ENCODE measurements around the gene TBCK. TPM values are rescaled to one million over a fixed set of nuclear protein-coding genes. Genes with fewer than 3 reads are reported as not detected.
A peak's percentile ranks its signal among the peaks of the same experiment; 100 is the strongest.

The TBCK gene
- total RNA-seq, 1 experiment from 2014 or later: 25.5 TPM

DNA sequence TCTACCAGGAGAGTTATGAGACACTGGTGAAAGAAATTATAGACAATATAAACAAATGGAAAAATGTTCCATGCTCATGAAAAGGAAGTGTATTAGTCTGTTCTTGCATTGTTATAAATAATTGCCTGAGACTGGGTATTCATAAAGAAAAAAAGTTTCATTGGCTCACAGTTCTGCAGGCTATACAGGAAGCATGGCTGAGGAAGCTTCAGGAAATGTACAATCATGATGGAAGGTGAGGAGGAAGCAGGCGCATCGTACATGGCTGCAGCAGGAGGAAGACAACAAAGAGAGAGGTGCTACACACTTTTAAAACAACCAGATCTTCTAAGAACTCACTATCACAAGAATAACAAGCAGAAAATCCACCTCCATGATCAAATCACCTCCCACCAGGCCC, 236.4 kb downstream of the TBCK start:
- BruUV-seq (replicated peaks): no TSS peak
- ChIA-PET POLR2A (ENCODE audit: low non-redundant PET) (no interaction called here), CTCF (no interaction called here)
- peaks cover 4% of the 10 kb centered on the region for H3K9me3 ChIP-seq (ENCODE audit: low read depth, low read length, poor library complexity, severe bottlenecking)
- H3K27ac ChIP-seq (ENCODE audit: low read depth, low read length, poor library complexity, severe bottlenecking): no peak overlapping the region
- no peak for DNase-seq (ENCODE audit: low spot score)
- intact Hi-C loops (cut with micrococcal nuclease; ENCODE audit: unreplicated experiment): no loop called here
- TF ChIP-seq, protein P1, sequence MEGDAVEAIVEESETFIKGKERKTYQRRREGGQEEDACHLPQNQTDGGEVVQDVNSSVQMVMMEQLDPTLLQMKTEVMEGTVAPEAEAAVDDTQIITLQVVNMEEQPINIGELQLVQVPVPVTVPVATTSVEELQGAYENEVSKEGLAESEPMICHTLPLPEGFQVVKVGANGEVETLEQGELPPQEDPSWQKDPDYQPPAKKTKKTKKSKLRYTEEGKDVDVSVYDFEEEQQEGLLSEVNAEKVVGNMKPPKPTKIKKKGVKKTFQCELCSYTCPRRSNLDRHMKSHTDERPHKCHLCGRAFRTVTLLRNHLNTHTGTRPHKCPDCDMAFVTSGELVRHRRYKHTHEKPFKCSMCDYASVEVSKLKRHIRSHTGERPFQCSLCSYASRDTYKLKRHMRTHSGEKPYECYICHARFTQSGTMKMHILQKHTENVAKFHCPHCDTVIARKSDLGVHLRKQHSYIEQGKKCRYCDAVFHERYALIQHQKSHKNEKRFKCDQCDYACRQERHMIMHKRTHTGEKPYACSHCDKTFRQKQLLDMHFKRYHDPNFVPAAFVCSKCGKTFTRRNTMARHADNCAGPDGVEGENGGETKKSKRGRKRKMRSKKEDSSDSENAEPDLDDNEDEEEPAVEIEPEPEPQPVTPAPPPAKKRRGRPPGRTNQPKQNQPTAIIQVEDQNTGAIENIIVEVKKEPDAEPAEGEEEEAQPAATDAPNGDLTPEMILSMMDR (conservative IDR thresholded peaks at IDR 0.05; ENCODE audit: low read depth, low read length): no peak
- TF ChIP-seq EZH2 (IDR thresholded peaks at IDR 0.05; ENCODE audit: borderline replicate concordance, low read depth, low read length, poor library complexity, severe bottlenecking): no peak
- H3K36me3 ChIP-seq (ENCODE audit: insufficient read depth, low read length, poor library complexity, severe bottlenecking): no peaks in the 10 kb centered on the region
- H3K4me1 ChIP-seq (ENCODE audit: insufficient read depth, low read length, poor library complexity, severe bottlenecking): no peaks in the 10 kb centered on the region
- no peaks in the 10 kb centered on the region for H3K27me3 ChIP-seq (replicated peaks; ENCODE audit: insufficient read depth, low read depth, low read length, poor library complexity)
- H3K4me3 ChIP-seq (ENCODE audit: low read depth, low read length, poor library complexity, severe bottlenecking): no peak overlapping the region

- BruUV-seq (replicated peaks): no TSS peak
- CTCF ChIA-PET: interaction anchor here (1.5 kb wide), 1 partner anchor 350 kb away, joined by 3 read pairs; no protein-coding TSS in a partner anchor
- H3K27ac ChIP-seq (ENCODE audit: low read depth, low read length, poor library complexity, severe bottlenecking): peak overlapping the region; percentile 64
- TF ChIP-seq, protein P1 (conservative IDR thresholded peaks at IDR 0.05; ENCODE audit: low read depth, low read length): no peak
- TF ChIP-seq EZH2 (IDR thresholded peaks at IDR 0.05; ENCODE audit: borderline replicate concordance, low read depth, low read length, poor library complexity, severe bottlenecking): no peak
- DNase-seq (ENCODE audit: low spot score): no peak
- no peaks in the 10 kb centered on the region for H3K9me3 ChIP-seq (ENCODE audit: low read depth, low read length, poor library complexity, severe bottlenecking)
- intact Hi-C loops (cut with micrococcal nuclease; ENCODE audit: unreplicated experiment): no loop called here
- no peaks in the 10 kb centered on the region for H3K36me3 ChIP-seq (ENCODE audit: insufficient read depth, low read length, poor library complexity, severe bottlenecking)
- peaks cover 26% of the 10 kb centered on the region for H3K4me1 ChIP-seq (ENCODE audit: insufficient read depth, low read length, poor library complexity, severe bottlenecking)
- POLR2A ChIA-PET (ENCODE audit: low non-redundant PET): no interaction called here
- no peak overlapping the region for H3K4me3 ChIP-seq (ENCODE audit: low read depth, low read length, poor library complexity, severe bottlenecking)
- H3K27me3 ChIP-seq (replicated peaks; ENCODE audit: insufficient read depth, low read depth, low read length, poor library complexity): no peaks in the 10 kb centered on the region
Measured at GRCh38 chr4:106065018-106065417, 251.0 kb downstream of the TBCK start.

DNA sequence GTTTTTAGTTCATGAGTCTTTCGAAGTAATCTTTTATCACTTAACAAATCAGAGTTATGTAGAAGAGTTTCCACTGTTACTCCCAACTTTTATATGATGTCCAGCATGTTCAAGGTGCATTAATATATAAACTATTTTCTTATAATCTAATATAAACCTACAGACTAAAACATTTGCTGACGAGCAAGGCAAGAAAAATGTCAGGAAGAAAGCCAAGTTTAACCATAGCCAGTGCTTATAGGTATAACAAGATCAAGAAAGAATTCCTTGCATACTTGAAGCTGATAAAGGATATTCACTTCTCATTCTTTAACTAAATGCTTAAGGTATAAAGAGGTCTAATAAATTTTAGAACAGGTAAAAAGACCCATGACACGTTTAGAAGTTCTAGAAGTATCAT, 253.0 kb downstream of the TBCK start:
- TF ChIP-seq EZH2 (IDR thresholded peaks at IDR 0.05; ENCODE audit: borderline replicate concordance, low read depth, low read length, poor library complexity, severe bottlenecking): no peak
- TF ChIP-seq, protein P1 (conservative IDR thresholded peaks at IDR 0.05; ENCODE audit: low read depth, low read length): no peak
- Histone ChIP-seq H3K4me3 (ENCODE audit: low read depth, low read length, poor library complexity, severe bottlenecking) (no peak overlapping the region), H3K27me3 (replicated peaks; ENCODE audit: insufficient read depth, low read depth, low read length, poor library complexity) (no peaks in the 10 kb centered on the region), H3K4me1 (ENCODE audit: insufficient read depth, low read length, poor library complexity, severe bottlenecking) (peaks cover 26% of the 10 kb centered on the region), H3K9me3 (ENCODE audit: low read depth, low read length, poor library complexity, severe bottlenecking) (no peaks in the 10 kb centered on the region), H3K27ac (ENCODE audit: low read depth, low read length, poor library complexity, severe bottlenecking) (no peak overlapping the region), H3K36me3 (ENCODE audit: insufficient read depth, low read length, poor library complexity, severe bottlenecking) (no peaks in the 10 kb centered on the region)
- intact Hi-C loops (cut with micrococcal nuclease; ENCODE audit: unreplicated experiment): no loop called here
- ChIA-PET CTCF (no interaction called here), POLR2A (ENCODE audit: low non-redundant PET) (no interaction called here)
- no TSS peak for BruUV-seq (replicated peaks)
- DNase-seq (ENCODE audit: low spot score): no peak

All from A673 (cell line).